ENCODE results near the gene WDR93.

WDR93 gene

DNA sequence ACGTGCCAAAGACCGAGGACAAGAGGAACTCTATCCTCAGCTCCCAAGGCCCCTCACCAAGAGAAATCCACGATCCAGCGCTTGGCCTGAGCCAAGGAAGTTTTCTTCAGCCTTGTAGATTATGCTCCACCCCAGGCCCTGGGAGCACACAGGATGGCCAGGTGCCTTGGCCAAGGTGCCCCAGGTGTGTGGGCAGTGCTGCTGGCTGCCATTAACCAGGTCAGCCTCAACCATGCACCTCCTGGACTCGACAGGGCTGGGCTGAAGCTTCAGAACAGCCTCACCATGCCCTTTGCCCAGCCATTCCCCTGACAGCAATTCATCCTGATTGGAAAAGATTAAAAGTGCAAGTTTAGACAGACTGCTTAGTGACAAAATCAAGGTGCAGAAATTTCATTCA, 71.3 kb downstream of the WDR93 start:
- H3K27me3 ChIP-seq (ENCODE audit: insufficient read depth, insufficient read length) = no peaks in the 10 kb centered on the region
- H3K4me3 ChIP-seq (ENCODE audit: insufficient read length, low read depth) = no peak overlapping the region
- H3K36me3 ChIP-seq (ENCODE audit: insufficient read depth, insufficient read length, low read length) = no peaks in the 10 kb centered on the region
- no peaks in the 10 kb centered on the region for H3K9me3 ChIP-seq (ENCODE audit: insufficient read depth, low read length)
- H3K4me1 ChIP-seq (ENCODE audit: insufficient read depth, insufficient read length) = peaks cover 12% of the 10 kb centered on the region
- TF ChIP-seq ZNF274 (IDR thresholded peaks at IDR 0.05; ENCODE audit: low read depth, low read length) (no peak), SUZ12 (IDR thresholded peaks at IDR 0.05; ENCODE audit: extremely low read depth, insufficient read depth, insufficient read length) (no peak), YY1 (IDR thresholded peaks at IDR 0.05; ENCODE audit: insufficient read depth, insufficient read length) (no peak)
- DNase-seq (ENCODE audit: low read depth, low spot score) = no peak
- H3K9ac ChIP-seq (ENCODE audit: insufficient read length, low read depth) = no peak overlapping the region

DNA sequence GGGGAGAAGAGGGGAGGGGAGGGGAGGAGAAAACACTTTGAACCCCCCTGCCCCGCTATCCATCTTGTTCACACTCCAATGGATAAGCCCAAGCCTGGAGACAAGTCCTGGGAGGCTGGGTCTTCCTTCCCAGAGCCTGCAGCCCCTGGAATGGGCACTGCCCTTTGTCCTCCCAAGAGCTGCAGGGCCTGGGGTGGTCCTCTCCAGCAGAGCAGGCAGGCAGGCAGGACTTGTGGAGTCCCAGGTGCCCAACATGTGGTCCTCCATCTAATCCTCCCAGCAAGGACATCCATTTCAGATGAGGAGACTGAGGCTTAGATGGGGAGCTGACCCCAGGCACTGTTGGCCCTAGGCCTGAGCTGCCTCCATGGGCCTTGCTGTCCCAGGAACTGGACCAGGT, 75.1 kb downstream of the WDR93 start:
- Histone ChIP-seq H3K9ac (ENCODE audit: insufficient read length, low read depth) (no peak overlapping the region), H3K9me3 (ENCODE audit: insufficient read depth, low read length) (no peaks in the 10 kb centered on the region), H3K27me3 (ENCODE audit: insufficient read depth, insufficient read length) (no peaks in the 10 kb centered on the region), H3K4me1 (ENCODE audit: insufficient read depth, insufficient read length) (peaks cover 6% of the 10 kb centered on the region), H3K36me3 (ENCODE audit: insufficient read depth, insufficient read length, low read length) (no peaks in the 10 kb centered on the region), H3K4me3 (ENCODE audit: insufficient read length, low read depth) (no peak overlapping the region)
- TF ChIP-seq YY1 (IDR thresholded peaks at IDR 0.05; ENCODE audit: insufficient read depth, insufficient read length) = no peak
- no peak for DNase-seq (ENCODE audit: low read depth, low spot score)

DNA sequence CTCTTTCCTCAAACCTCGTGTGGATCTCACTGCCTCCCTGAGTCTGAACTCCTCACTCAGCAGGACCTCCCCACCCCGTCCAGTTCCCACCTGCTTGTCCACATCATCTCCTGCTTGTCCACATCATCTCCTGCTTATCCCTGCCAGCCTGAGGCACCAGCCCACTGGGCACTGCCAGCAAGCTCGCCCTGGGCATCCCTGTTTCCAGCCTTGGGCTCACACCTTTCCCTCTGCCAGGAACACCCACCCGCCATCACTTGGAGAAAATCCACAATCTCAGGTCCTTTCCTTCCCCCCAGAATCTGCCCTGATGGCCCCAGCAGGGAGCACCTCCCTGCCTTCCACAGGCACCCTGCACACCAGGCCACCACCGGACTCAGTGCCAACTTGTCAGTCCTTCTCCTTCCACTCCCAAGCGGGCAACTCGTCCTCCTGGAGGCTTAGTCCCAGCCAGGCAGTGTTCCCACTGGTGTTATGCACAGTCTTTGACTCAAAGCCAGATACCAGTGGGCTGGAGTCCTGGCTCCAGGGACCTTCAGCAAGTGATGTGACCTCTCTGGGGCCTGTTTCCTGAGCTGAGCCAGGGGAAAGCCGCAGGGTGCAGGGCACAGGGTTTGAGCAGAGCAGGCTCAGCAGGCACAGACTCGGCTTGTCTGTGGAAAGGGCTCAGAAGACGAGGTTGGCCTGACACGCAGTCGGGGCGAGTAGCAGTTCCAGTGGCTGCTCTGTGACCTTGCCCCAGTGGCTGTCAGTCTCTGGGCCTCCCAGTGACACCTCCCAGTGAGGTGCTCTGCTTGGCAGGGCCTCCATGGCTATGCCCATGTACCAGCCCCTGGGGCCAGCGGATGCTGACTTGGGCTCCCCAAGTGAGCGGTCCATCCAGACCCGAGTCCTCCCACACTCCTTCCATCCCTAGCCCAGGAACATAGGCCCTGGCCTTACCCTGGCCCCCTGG, 76.0 kb downstream of the WDR93 start:
- DNase-seq (ENCODE audit: low read depth, low spot score) = no peak
- no peaks in the 10 kb centered on the region for H3K27me3 ChIP-seq (ENCODE audit: insufficient read depth, insufficient read length)
- H3K4me1 ChIP-seq (ENCODE audit: insufficient read depth, insufficient read length) = no peaks in the 10 kb centered on the region
- H3K36me3 ChIP-seq (ENCODE audit: insufficient read depth, insufficient read length, low read length) = no peaks in the 10 kb centered on the region
- TF ChIP-seq SUZ12 (IDR thresholded peaks at IDR 0.05; ENCODE audit: extremely low read depth, insufficient read depth, insufficient read length) = no peak
- no peak for TF ChIP-seq ZNF274 (IDR thresholded peaks at IDR 0.05; ENCODE audit: low read depth, low read length)
- TF ChIP-seq YY1 (IDR thresholded peaks at IDR 0.05; ENCODE audit: insufficient read depth, insufficient read length) = no peak
- no peaks in the 10 kb centered on the region for H3K9me3 ChIP-seq (ENCODE audit: insufficient read depth, low read length)
- H3K4me3 ChIP-seq (ENCODE audit: insufficient read length, low read depth) = no peak overlapping the region
- no peak overlapping the region for H3K9ac ChIP-seq (ENCODE audit: insufficient read length, low read depth)

DNA sequence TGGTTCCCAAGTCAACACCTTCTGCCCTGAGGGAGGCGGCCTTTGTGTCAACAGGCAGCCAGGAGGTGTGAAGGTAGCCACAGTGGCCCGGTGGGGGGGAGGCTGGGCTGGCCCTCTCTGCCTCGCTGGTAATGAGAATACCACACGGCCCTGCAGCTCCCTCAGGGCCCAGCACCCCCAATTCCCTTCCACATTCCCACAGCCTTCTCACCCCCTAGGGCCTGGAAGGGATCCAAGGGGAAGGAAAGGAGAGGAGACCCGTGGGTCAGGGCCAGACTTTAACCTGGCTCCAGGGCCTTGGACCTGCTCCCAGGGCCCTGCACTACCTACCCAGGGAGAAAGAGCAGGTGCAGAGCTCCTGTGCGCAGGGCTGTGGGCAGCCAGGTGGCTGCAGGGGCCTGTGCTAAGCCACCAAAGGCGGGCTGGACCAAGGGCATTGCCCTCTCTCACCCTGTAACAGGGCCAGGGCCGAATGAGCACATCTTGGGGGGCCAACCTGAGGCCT, 76.9 kb downstream of the WDR93 start:
- no peak overlapping the region for H3K4me3 ChIP-seq (ENCODE audit: insufficient read length, low read depth)
- no peak for DNase-seq (ENCODE audit: low read depth, low spot score)
- TF ChIP-seq ZNF274 (IDR thresholded peaks at IDR 0.05; ENCODE audit: low read depth, low read length) (no peak), SUZ12 (IDR thresholded peaks at IDR 0.05; ENCODE audit: extremely low read depth, insufficient read depth, insufficient read length) (no peak), YY1 (IDR thresholded peaks at IDR 0.05; ENCODE audit: insufficient read depth, insufficient read length) (no peak)
- H3K36me3 ChIP-seq (ENCODE audit: insufficient read depth, insufficient read length, low read length) = no peaks in the 10 kb centered on the region
- no peaks in the 10 kb centered on the region for H3K27me3 ChIP-seq (ENCODE audit: insufficient read depth, insufficient read length)
- H3K4me1 ChIP-seq (ENCODE audit: insufficient read depth, insufficient read length) = no peaks in the 10 kb centered on the region
- H3K9me3 ChIP-seq (ENCODE audit: insufficient read depth, low read length) = no peaks in the 10 kb centered on the region
- H3K9ac ChIP-seq (ENCODE audit: insufficient read length, low read depth) = no peak overlapping the region

DNA sequence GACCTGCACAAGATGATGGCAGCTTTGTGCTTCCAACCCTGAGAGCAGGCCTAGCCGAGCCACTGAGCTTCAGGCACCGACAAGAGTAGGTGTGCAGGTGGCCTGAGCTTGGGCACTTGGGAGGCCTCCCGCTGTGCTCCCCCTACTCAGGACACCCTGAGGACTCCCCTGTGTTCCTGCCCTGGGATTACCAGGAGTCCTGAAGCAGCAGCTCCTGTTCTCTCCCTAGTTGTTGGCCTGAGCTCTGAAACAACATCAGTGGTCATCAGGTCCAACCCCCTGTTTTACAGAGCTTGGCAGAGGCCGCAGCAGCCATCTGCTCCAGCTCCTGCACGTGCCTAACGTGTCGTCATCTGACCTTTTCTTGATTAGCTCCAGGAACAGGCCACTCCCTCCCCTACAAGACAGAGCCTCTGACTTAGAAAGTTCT, 77.5 kb downstream of the WDR93 start:
- H3K9ac ChIP-seq (ENCODE audit: insufficient read length, low read depth) = no peak overlapping the region
- DNase-seq (ENCODE audit: low read depth, low spot score) = no peak
- H3K36me3 ChIP-seq (ENCODE audit: insufficient read depth, insufficient read length, low read length) = no peaks in the 10 kb centered on the region
- TF ChIP-seq ZNF274 (IDR thresholded peaks at IDR 0.05; ENCODE audit: low read depth, low read length) (no peak), YY1 (IDR thresholded peaks at IDR 0.05; ENCODE audit: insufficient read depth, insufficient read length) (no peak), SUZ12 (IDR thresholded peaks at IDR 0.05; ENCODE audit: extremely low read depth, insufficient read depth, insufficient read length) (no peak)
- H3K4me3 ChIP-seq (ENCODE audit: insufficient read length, low read depth) = no peak overlapping the region
- no peaks in the 10 kb centered on the region for H3K27me3 ChIP-seq (ENCODE audit: insufficient read depth, insufficient read length)
- H3K4me1 ChIP-seq (ENCODE audit: insufficient read depth, insufficient read length) = no peaks in the 10 kb centered on the region
- no peaks in the 10 kb centered on the region for H3K9me3 ChIP-seq (ENCODE audit: insufficient read depth, low read length)

DNA sequence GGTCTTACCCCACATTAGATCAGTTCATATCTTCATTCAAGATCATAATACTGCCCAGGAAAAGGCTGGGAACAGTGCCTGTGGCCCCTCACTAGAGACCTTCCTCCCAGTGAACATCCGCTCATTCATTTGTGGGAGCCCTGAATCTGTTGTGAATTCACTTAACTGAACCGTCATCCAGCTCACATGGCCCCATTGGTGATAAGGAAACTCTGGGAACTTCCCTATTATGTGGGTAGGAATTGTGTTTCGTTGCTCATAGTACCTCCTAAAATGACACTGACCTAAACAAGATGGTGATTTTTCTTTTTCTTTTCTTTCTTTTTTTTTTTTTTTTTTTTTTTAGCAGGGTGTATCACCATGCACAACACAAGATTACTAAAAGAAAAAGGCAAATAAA, 78.8 kb downstream of the WDR93 start:
- Histone ChIP-seq H3K9ac (ENCODE audit: insufficient read length, low read depth) (no peak overlapping the region), H3K27me3 (ENCODE audit: insufficient read depth, insufficient read length) (no peaks in the 10 kb centered on the region), H3K4me3 (ENCODE audit: insufficient read length, low read depth) (no peak overlapping the region), H3K4me1 (ENCODE audit: insufficient read depth, insufficient read length) (no peaks in the 10 kb centered on the region), H3K36me3 (ENCODE audit: insufficient read depth, insufficient read length, low read length) (no peaks in the 10 kb centered on the region), H3K9me3 (ENCODE audit: insufficient read depth, low read length) (no peaks in the 10 kb centered on the region)
- DNase-seq (ENCODE audit: low read depth, low spot score) = no peak
- TF ChIP-seq SUZ12 (IDR thresholded peaks at IDR 0.05; ENCODE audit: extremely low read depth, insufficient read depth, insufficient read length) (no peak), YY1 (IDR thresholded peaks at IDR 0.05; ENCODE audit: insufficient read depth, insufficient read length) (no peak), ZNF274 (IDR thresholded peaks at IDR 0.05; ENCODE audit: low read depth, low read length) (no peak)

DNA sequence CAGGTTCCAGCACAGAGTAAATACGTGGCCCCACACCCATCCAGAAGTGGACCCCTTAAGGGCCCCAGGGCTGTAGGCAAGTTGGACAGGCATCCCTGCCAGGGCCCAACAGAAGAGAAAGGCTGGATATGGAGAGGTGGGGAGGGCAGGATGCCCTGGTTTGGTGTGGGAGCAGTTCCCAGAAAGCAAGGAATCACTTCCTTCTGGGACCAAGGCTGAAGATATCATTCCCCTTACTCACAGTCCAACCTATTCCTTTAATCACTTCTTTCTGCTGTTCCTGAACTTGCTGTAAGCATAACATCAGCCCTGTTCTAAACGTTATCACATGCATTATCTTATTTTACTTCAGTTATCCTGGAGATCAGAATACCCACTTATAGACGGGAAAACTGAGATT, 79.4 kb downstream of the WDR93 start:
- H3K4me1 ChIP-seq (ENCODE audit: insufficient read depth, insufficient read length) = no peaks in the 10 kb centered on the region
- H3K27me3 ChIP-seq (ENCODE audit: insufficient read depth, insufficient read length) = no peaks in the 10 kb centered on the region
- H3K9me3 ChIP-seq (ENCODE audit: insufficient read depth, low read length) = no peaks in the 10 kb centered on the region
- TF ChIP-seq YY1 (IDR thresholded peaks at IDR 0.05; ENCODE audit: insufficient read depth, insufficient read length) = no peak
- no peak for TF ChIP-seq SUZ12 (IDR thresholded peaks at IDR 0.05; ENCODE audit: extremely low read depth, insufficient read depth, insufficient read length)
- TF ChIP-seq ZNF274 (IDR thresholded peaks at IDR 0.05; ENCODE audit: low read depth, low read length) = no peak
- H3K4me3 ChIP-seq (ENCODE audit: insufficient read length, low read depth) = no peak overlapping the region
- H3K9ac ChIP-seq (ENCODE audit: insufficient read length, low read depth) = no peak overlapping the region
- no peaks in the 10 kb centered on the region for H3K36me3 ChIP-seq (ENCODE audit: insufficient read depth, insufficient read length, low read length)
- DNase-seq (ENCODE audit: low read depth, low spot score) = no peak

Data from NT2/D1 (cell line).